IMR-90 (cell line): Measurements from ENCODE around the gene PLXNA4. TPM values are rescaled to one million over a fixed set of nuclear protein-coding genes. Genes with fewer than 3 reads are reported as not detected.

Source experiments
- ATAC-seq: fragments of 200-7000 bp; cut with Tn5 transposase; 2 replicates; pipeline ENCODE4 v1.9.1; 2020; ENCODE audit warnings: low read depth, mild to moderate bottlenecking, moderate library complexity
- BruUV-seq: library from RNA; stranded (reverse); fragments of 400-500 nt; replicated peaks from 2 replicates; lab custom pipeline; 2021; lab: Mats Ljungman, UMichigan
- CTCF ChIA-PET: fragments of 300-600 bp; formaldehyde crosslinking; extraction: SDS; loops from one replicate; lab custom pipeline; 2021; ENCODE audit warnings: antibody characterized with exemption; lab: Yijun Ruan, JAX
- POLR2A ChIA-PET: fragments of 300-600 bp; sonication (Branson Sonifier 250); formaldehyde crosslinking; loops from one replicate; lab custom pipeline; 2022; ENCODE audit warnings: antibody characterized with exemption; ENCODE audit not compliant: unreplicated experiment; lab: Charles Lee
- DNase-seq: peaks from one replicate; pipeline ENCODE4 v3.0.0; 2013
- H2AFZ ChIP-seq: replicated peaks from 2 replicates; pipeline ENCODE3; 2013; ENCODE audit warnings: low read length, mild to moderate bottlenecking; ENCODE audit not compliant: poor library complexity
- H2AK5ac ChIP-seq: 2 replicates; pipeline ENCODE4 v1.6.1; 2013; ENCODE audit warnings: low read depth, low read length, inconsistent platforms
- H2AK9ac ChIP-seq: replicated peaks from 2 replicates; pipeline ENCODE3; 2013; ENCODE audit warnings: mild to moderate bottlenecking, low read depth, low read length, moderate library complexity; ENCODE audit not compliant: poor library complexity
- H2BK120ac ChIP-seq: 2 replicates; pipeline ENCODE4 v1.6.1; 2013; ENCODE audit warnings: low read depth, low read length, inconsistent platforms
- H2BK15ac ChIP-seq: 3 replicates; pipeline ENCODE4 v1.6.1; 2013; ENCODE audit warnings: low read depth, low read length, inconsistent platforms
- H2BK20ac ChIP-seq: 2 replicates; pipeline ENCODE4 v1.6.1; 2013; ENCODE audit warnings: low read depth, mild to moderate bottlenecking, inconsistent platforms, low read length, moderate library complexity
- H2BK5ac ChIP-seq: 2 replicates; pipeline ENCODE4 v1.6.1; 2013; ENCODE audit warnings: mild to moderate bottlenecking, low read depth, low read length, inconsistent platforms; ENCODE audit not compliant: poor library complexity, severe bottlenecking
- H3K14ac ChIP-seq: replicated peaks from 2 replicates; pipeline ENCODE4 v1.6.1; 2013; ENCODE audit warnings: low read depth, low read length, inconsistent platforms
- H3K18ac ChIP-seq: 2 replicates; pipeline ENCODE4 v1.6.1; 2013; ENCODE audit warnings: low read depth, low read length, control low read depth
- H3K23ac ChIP-seq: 2 replicates; pipeline ENCODE4 v1.6.1; 2013; ENCODE audit warnings: low read depth, low read length, inconsistent platforms
- H3K27ac ChIP-seq: 2 replicates; pipeline ENCODE4 v1.5.1; 2013; ENCODE audit warnings: mild to moderate bottlenecking, control low read depth, low read length; ENCODE audit not compliant: insufficient read depth
- H3K27me3 ChIP-seq: 2 replicates; pipeline ENCODE4 v1.6.1; 2013; ENCODE audit warnings: low read length; ENCODE audit not compliant: control insufficient read depth, insufficient read depth
- H3K36me3 ChIP-seq: 2 replicates; pipeline ENCODE4 v1.6.1; 2013; ENCODE audit warnings: low read length, mixed read lengths; ENCODE audit not compliant: control insufficient read depth, insufficient read depth
- H3K4ac ChIP-seq: 2 replicates; pipeline ENCODE4 v1.6.1; 2013; ENCODE audit warnings: low read depth, low read length, inconsistent platforms
- H3K4me1 ChIP-seq: 2 replicates; pipeline ENCODE4 v1.6.1; 2013; ENCODE audit warnings: low read length, mixed read lengths; ENCODE audit not compliant: control insufficient read depth, insufficient read depth
- H3K4me2 ChIP-seq: 2 replicates; pipeline ENCODE4 v1.6.1; 2013; ENCODE audit warnings: low read depth, mild to moderate bottlenecking, control low read depth, low read length, moderate library complexity
- H3K4me3 ChIP-seq: 2 replicates; pipeline ENCODE4 v1.5.1; 2013; ENCODE audit warnings: low read depth, mild to moderate bottlenecking, control low read depth, low read length, moderate library complexity; ENCODE audit not compliant: insufficient read depth
- H3K56ac ChIP-seq: 2 replicates; pipeline ENCODE4 v1.6.1; 2013; ENCODE audit warnings: low read length, inconsistent platforms; ENCODE audit not compliant: insufficient read depth; ENCODE audit errors: extremely low read depth
- H3K79me1 ChIP-seq, 2 experiments: 2 replicates each; pipeline ENCODE4 v1.6.1; 2013; ENCODE audit warnings: low read length in 2 of 2, inconsistent platforms in 1 of 2, low read depth in 1 of 2
- H3K9ac ChIP-seq: 2 replicates; pipeline ENCODE4 v1.6.1; 2013; ENCODE audit warnings: low read depth, low read length, control low read depth
- H3K9me1 ChIP-seq: 2 replicates; pipeline ENCODE4 v1.6.1; 2013; ENCODE audit warnings: low read length, inconsistent platforms; ENCODE audit not compliant: insufficient read depth
- H3K9me3 ChIP-seq: 2 replicates; pipeline ENCODE4 v1.6.1; 2013; ENCODE audit warnings: low read length; ENCODE audit not compliant: control insufficient read depth, insufficient read depth
- H4K20me1 ChIP-seq: 2 replicates; pipeline ENCODE4 v1.6.1; 2013; ENCODE audit warnings: low read length, inconsistent platforms; ENCODE audit not compliant: insufficient read depth
- H4K5ac ChIP-seq: 2 replicates; pipeline ENCODE4 v1.6.1; 2013; ENCODE audit warnings: mild to moderate bottlenecking, low read depth, low read length, control low read depth
- H4K8ac ChIP-seq, 2 experiments: 2 replicates each; pipeline ENCODE4 v1.6.1; 2013; ENCODE audit warnings: low read depth in 2 of 2, low read length in 2 of 2, control low read depth in 1 of 2, inconsistent platforms in 1 of 2
- H4K91ac ChIP-seq: 2 replicates; pipeline ENCODE4 v1.6.1; 2013; ENCODE audit warnings: low read depth, low read length, inconsistent platforms; ENCODE audit not compliant: insufficient read depth
- CHD1 ChIP-seq: IDR thresholded peaks from 2 replicates; pipeline ENCODE4 v1.6.1; 2012; ENCODE audit warnings: low read depth, low read length, improper control_type of control experiment
- FOS ChIP-seq: fragments of 150-350 bp; IDR thresholded peaks from 2 replicates; pipeline ENCODE4 v1.6.1; 2016; ENCODE audit warnings: low read depth, low read length
- POLR2A ChIP-seq: IDR thresholded peaks from 2 replicates; pipeline ENCODE4 v1.6.1; 2012; ENCODE audit warnings: mild to moderate bottlenecking, low read depth, low read length
- RAD21 ChIP-seq: IDR thresholded peaks from 2 replicates; pipeline ENCODE4 v1.6.1; 2012; ENCODE audit warnings: low read length, improper control_type of control experiment
- RCOR1 ChIP-seq: IDR thresholded peaks from 2 replicates; pipeline ENCODE4 v1.6.1; 2012; ENCODE audit warnings: mild to moderate bottlenecking, low read length, improper control_type of control experiment; ENCODE audit not compliant: insufficient replicate concordance
- RFX5 ChIP-seq: IDR thresholded peaks from 2 replicates; pipeline ENCODE4 v1.8.0; 2012; ENCODE audit warnings: low read depth, mild to moderate bottlenecking, low read length, moderate library complexity
- WGBS, 2 experiments: methylation state at CpG; one replicate each; pipeline versions ENCODE4 v1.1.5 to v1.1.7; 2013; ENCODE audit warnings: missing lambda C conversion rate in 2 of 2; ENCODE audit not compliant: insufficient read length in 1 of 2; ENCODE audit errors: extremely low coverage in 2 of 2; 5-methylcytosine and 5-hydroxymethylcytosine counted together
- dilution Hi-C: fragments of 300-500 bp; cut with HindIII; formaldehyde crosslinking; loops from one replicate; pipeline ENCODE4 v1.14.3; 2018; ENCODE audit warnings: low sequenced_read_pairs; ENCODE audit not compliant: unreplicated experiment
- in situ Hi-C: fragments of 300-500 bp; cut with MboI; formaldehyde crosslinking; loops from 3 replicates; pipeline ENCODE4 v1.14.3; 2019; ENCODE audit warnings: low sequenced_read_pairs, inconsistent platforms, mixed read lengths
- intact Hi-C: fragments of 100-400 bp; cut with micrococcal nuclease; formaldehyde crosslinking; loops from 2 replicates; pipeline ENCODE4 v1.10.0; 2022
- polyA plus RNA-seq, 3 experiments: library from polyadenylated mRNA; depleted of rRNA; stranded (reverse); fragments of >200 nt; gene quantifications; 2 replicates each; pipeline ENCODE4 v1.2.3, GENCODE V29; 2012; ENCODE audit warnings: low replicate concordance in 1 of 3
- total RNA-seq: library from RNA; depleted of rRNA; stranded (reverse); fragments of >200 nt; gene quantifications from 2 replicates; pipeline ENCODE4 v1.2.3, GENCODE V29; 2012

Gene PLXNA4
- total and polyA plus RNA-seq, 2 of the 4 experiments (the other 2 are of a cell fraction), result under 0.01 TPM

DNA sequence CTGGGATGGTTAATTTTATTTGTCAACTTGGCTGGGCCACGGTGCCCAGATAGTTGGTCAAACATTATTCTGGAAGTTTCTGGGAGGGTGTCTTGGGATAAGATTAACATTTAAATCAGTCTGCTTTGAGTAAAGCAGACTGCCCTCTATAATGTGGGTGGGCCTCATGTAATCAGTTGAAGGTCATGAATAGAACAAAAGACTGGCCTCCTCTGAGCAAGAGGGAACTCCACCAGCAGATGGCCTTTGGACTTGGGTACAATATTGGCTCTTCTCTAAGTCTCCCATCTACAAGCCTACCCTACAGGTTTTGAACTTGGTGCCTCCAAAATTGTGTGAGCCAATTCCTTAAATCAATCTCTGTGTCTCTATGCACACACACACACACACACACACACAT, 61.8 kb downstream of the PLXNA4 start:
- BruUV-seq, result no TSS peak
- no peak overlapping the region for H3K23ac ChIP-seq
- H3K4ac ChIP-seq, result no peak overlapping the region
- H3K9me3 ChIP-seq, result no peaks in the 10 kb centered on the region; the same call in 1 of the 2 replicates
- no peak overlapping the region for H2BK15ac ChIP-seq
- no peak overlapping the region for H3K56ac ChIP-seq
- dilution Hi-C loops (no loop called here), in situ Hi-C loops (no loop called here), intact Hi-C loops (no loop called here)
- ATAC-seq (no peak), DNase-seq (no peak)
- H3K79me1 ChIP-seq, result no peaks in the 10 kb centered on the region
- no peak overlapping the region for H2BK5ac ChIP-seq
- H3K4me1 ChIP-seq, result no peaks in the 10 kb centered on the region
- POLR2A ChIA-PET, result no interaction called here
- no peak overlapping the region for H3K4me3 ChIP-seq
- H2AFZ ChIP-seq, result no peak overlapping the region
- 83% methylated on average over 1 of the region's 1 CpG; no CpG with 5 or more reads in 1 of the 2 experiments for WGBS, 2 experiments
- H2AK5ac ChIP-seq, result no peak overlapping the region
- no peaks in the 10 kb centered on the region for H3K36me3 ChIP-seq
- no peak overlapping the region for H4K8ac ChIP-seq
- no peak overlapping the region for H3K14ac ChIP-seq
- no peak overlapping the region for H4K91ac ChIP-seq
- no peak overlapping the region for H4K5ac ChIP-seq
- no peaks in the 10 kb centered on the region; the same call in 1 of the 2 replicates for H3K9me1 ChIP-seq
- CTCF ChIA-PET, result no interaction called here
- H3K9ac ChIP-seq, result no peak overlapping the region
- H2BK20ac ChIP-seq, result no peak overlapping the region
- TF ChIP-seq RFX5 (no peak), CHD1 (no peak), FOS (no peak), RAD21 (no peak), POLR2A (no peak), RCOR1 (no peak)
- no peak overlapping the region for H2BK120ac ChIP-seq
- no peaks in the 10 kb centered on the region for H3K27me3 ChIP-seq
- H3K18ac ChIP-seq, result no peak overlapping the region
- H4K20me1 ChIP-seq, result no peaks in the 10 kb centered on the region
- no peak overlapping the region for H2AK9ac ChIP-seq
- no peak overlapping the region for H3K27ac ChIP-seq
- H3K4me2 ChIP-seq, result no peak overlapping the region
